Measurements from ENCODE around the gene APRT. TPM values are rescaled to one million over a fixed set of nuclear protein-coding genes. Genes with fewer than 3 reads are reported as not detected.
"Not testable (repeated sequence)": the region's sequence is repeated elsewhere in the genome, so short reads cannot be mapped to it uniquely, and the experiment has no call there.

Gene APRT
- polyA plus RNA-seq, 1 donor: 54.2 TPM

DNA sequence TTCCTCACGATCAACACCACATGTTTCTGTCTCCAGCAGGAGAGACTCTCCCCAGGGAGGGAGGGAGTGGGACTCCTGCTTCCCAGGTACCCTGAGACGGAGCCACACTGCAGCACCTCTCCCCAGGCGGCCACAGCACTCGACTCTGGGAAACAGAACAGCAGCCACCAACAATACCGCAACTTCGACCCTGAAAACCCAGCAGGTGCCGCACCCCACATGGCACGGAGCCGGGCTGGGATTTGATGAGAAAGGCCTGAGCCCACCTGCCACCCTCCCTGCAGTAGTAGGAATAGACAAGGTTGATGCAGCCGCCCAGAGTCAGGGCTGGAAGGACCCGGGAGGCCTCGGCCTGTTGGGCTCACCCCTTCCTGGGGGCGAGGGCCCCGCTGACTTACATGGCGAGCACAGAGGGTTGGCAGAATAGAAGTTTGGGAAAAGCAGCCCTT lies 30.6 kb upstream of the APRT start:
- DNase-seq (ENCODE audit: low read depth): no peak

DNA sequence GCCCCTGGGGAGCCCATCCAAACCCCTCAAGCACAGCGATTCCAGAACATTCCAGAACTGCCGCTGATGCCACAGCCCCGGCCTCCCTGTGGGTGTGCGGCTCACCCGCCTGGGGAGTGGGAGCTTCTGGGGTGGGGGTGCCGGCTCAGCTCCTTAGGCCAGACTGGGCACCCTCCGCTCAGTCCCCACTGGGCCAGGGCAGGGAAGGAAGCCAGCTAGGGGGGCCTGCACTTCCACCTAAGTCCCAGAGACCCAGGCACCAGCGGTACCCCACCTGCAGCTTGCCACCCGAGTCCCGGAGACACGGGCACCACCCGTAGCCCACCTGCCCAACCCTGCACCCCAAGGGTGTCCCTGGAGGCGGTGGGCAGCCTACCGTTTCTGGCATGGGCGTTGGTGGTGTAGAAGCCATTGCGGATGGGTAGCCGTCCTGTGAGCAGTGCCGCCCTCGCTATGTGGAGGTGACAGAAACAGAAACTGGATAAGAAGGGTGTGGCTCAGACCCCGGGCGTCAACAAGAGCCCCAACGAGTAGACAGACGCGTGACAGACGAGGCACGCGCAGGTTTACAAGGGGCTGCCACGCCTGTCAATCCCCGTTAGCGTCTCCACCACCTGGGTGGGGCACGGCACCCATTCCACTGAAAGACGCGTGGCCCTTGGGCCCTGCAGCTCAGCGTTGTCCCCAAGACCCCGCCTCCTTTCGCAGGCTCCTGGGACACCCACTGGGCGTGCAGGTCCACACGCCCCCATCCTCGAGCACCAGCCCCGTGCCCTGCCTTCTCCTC lies 30.0 kb upstream of the APRT start:
- DNase-seq (ENCODE audit: low read depth): no peak

DNA sequence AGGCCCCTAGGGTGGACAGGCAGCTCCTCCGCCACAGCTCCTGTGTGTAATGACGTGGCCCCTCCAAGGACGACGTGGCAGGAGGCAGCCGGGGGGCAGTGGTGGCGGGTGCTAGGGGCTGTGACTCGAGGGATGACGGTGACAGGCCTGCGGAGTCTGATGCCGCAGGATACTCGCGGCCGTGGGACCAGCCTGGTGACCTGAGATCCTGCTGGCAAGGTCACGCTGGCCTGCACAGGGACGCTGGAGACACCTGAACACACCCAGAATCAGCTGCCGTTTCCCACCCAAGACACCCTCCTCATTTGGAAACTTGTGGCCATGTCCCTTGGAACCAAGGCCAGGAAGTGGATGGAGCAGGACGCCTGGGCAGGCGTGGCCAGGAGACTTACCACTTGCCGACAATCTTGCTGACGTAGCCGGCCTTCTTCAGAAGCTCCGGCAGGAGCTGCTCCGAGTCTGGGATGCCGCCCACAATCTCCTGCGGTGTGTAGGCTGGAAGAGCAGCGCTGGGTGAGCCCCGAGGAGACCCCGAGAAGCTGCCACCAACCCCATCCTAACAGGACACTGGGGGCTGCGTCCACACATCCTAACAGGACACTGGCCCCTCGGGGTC lies 29.0 kb upstream of the APRT start:
- DNase-seq (ENCODE audit: low read depth): no peak

DNA sequence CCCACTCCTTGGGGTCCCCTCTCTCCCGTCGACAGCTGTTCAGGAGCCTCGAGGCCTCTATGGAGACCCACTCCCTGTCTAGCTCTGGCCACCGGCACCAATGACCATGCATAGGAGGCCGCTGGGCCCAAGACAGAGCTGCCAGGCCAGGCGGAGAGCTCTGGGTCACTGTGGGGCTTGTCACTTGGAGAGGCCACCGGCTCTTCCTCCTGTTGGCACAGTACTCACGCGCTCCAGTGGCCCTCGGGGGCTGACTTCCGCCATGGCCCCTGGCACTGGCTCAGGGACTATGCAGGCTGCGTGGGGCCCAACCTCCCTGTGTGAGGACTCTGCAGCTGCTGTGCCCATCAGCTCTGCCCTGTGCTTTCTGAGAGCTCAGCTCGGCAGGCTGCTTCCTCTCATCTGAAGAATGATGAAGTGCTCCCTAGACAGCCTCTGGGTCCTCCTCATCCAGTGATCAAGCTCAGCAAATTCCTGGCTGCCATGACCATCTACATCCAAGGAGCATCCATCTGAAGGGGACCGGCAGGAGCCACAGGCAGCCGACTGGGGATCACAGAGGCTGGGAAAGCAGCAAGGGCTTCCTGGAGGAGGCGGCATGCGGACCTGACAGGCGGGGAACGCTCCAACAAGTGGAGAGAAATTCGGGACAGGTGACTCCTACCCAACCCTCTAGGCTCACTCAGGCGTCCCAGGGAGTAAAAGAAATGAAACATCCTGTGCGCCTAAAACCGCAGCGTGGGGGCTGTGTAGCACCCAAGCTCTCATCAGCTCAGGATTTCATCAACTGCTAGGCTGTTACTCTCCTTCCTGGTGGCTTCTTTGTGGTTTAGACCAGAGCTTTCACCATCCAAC lies 28.2 kb upstream of the APRT start:
- no peak for DNase-seq (ENCODE audit: low read depth)

DNA sequence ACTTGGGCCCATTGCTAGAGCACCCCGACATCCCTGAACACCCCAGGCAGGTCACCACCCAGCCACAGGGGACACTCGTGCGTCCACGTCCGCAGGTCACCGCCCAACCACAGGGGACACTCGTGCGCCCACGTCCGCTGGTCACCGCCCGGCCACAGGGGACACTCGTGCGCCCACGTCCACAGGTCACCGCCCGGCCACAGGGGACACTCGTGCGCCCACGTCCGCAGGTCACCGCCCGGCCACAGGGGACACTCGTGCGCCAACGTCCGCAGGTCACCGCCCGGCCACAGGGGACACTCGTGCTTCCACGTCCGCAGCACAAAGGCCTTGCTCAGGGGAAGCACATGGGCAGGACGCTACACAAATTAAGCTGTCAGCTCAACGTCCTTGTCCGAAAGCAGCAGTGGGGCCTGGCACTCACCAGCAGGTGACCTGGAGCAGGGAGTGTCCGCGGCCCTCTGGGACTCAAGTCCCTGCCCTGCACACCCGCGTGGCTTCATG lies 27.4 kb upstream of the APRT start:
- DNase-seq (ENCODE audit: low read depth): no peak

DNA sequence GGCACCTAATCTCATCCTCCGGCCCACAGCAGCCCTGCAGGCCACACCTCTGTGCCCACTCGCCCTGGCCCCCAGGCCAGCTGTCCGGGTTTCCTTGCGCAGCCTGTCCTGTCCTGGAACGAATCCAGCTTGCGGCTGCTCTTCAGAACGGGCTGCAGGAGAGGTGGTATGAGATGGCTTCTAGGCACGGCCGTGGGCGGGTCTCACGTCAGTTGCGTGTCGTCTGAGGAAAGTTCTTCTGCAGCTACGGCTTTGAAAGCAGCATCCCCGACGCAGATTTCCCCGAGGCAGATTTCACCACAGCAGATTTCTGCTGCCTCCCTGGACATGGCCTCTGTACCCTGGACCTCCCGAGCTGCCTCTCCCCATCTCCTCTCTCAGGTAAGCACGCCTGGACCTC lies 26.8 kb upstream of the APRT start:
- no peak for DNase-seq (ENCODE audit: low read depth)

DNA sequence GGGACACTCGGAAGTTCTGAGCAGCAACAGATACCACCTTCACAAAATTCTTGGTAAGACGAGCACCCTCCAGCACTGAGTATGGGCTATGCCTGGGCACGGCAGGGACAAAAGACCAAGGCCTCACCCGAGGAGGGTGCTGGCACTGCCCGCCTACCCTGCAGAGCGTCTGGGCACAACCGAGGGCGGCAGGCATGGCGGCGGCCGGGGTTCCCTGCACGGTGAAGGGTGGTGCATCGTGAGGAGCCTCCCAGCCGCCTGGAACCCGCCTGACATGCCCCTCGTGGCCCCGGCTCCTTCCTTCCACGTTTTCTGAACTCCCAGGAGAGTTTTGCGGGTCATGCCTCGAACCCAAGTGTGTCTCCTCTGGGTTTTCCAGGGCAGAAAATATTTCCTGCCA lies 26.1 kb upstream of the APRT start:
- no peak for DNase-seq (ENCODE audit: low read depth)

DNA sequence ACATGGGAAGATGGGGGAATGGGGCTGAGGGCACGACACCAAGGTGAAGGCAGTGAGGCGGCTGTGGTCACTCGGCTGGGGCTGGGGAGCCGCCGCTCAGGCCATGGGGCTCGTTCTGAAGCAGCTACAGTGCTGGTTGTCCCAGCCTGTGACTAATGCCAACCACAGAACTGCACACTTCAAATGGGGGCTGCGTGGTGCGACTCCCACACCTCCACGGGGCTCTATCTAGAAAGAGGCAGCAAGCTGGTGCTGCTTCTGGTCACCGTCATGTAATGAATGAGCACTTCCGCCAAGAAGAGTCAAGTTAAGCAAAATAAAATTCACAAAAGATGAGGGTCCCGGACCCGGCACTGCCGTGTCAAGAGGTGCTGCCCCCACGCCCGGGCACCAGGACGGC lies 25.1 kb upstream of the APRT start:
- DNase-seq (ENCODE audit: low read depth): no peak

DNA sequence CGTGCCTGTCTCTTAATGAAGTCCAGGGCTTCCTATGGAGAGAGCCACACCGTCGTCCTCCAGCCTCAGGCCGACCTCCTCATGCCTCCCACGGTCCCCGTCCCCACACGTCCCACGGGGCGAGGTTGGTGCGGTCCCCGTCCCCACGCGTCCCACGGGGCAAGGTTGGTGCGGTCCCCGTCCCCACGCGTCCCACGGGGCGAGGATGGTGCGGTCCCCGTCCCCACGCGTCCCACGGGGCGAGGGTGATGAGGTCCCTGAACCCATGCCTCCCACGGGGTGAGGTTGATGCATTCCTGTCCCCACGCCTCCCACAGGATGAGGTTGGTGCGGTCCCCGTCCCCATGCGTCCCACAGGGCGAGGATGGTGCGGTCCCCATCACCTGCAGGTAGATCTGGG lies 24.1 kb upstream of the APRT start:
- no peak for DNase-seq (ENCODE audit: low read depth)

DNA sequence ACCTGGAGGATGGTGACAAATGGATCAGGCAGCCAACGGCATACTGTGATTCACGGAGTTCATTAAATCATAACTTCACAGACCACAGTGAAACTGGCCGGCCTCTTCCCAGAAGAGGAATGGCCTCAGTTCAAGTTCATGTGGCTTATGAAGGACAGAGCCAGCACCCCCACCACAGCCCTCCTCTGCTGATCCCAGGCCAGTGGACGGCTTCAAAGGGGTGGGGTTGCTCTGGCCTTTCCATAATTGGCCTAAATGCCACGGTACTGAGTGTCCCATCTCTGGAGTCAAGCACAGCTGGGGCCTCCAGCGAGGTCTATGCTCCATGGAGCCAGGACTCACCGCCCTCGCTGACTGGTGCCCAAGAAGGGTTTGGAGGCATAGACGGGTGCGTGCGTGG lies 23.7 kb upstream of the APRT start:
- no peak for DNase-seq (ENCODE audit: low read depth)

DNA sequence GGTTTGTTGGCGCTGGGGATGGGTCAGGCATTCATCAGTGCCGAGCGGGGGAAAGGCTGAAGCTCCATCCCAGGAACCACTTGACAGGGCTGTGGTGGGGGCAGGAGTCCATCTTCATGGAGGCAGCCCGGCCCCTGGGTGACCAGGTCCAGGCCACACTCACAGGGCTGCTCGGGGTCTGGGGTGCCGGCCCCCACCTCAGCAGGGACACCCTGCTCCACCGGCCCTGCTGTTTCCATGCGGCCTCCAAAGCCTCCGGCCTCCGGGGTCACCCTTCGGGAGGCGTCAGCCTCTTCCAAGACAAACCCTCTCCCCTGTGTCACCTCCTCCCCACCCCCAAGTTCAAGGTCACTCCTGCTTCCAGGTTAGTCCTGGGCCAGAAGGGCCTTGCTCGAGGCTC lies 22.9 kb upstream of the APRT start:
- no peak for DNase-seq (ENCODE audit: low read depth)

DNA sequence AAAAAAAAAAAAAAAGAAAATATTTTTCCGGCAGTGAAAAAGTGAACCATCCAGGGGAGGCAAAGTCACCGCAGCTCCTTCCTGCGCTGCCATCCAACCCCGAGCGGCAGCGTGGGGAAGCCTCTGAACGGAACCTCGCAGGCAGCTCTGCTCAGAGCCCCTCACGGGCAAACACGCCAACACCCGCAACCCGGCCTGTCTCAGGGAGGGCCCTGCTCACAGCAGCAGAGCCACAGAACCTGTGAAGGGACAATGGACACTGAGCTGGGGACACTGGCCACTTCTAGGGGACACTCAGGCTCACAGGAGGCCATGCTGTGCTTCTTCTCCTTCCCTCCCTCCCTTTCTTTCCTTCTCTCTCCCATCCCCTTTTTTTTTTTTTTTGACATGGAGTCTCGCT lies 21.4 kb upstream of the APRT start:
- no peak for DNase-seq (ENCODE audit: low read depth)

DNA sequence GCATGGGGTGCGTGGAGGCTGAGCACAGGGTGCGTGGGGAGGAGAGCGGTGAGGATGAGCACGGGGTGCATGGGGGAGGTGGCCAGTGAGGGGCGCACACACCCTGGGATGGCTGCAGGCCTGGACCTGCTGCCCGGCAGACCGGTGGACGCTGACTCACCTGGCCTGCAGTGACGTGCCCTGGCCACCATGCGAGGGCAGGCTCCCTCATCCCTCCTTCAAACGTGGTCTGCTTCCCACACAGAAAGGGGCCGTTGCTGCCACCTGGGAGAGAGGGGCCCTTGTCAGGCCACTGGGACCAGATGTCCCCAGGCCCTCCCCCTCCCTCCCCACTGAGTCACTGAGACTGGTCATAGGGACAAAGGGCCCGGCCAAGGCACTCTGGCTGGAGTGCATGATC lies 20.1 kb upstream of the APRT start:
- DNase-seq (ENCODE audit: low read depth): no peak

DNA sequence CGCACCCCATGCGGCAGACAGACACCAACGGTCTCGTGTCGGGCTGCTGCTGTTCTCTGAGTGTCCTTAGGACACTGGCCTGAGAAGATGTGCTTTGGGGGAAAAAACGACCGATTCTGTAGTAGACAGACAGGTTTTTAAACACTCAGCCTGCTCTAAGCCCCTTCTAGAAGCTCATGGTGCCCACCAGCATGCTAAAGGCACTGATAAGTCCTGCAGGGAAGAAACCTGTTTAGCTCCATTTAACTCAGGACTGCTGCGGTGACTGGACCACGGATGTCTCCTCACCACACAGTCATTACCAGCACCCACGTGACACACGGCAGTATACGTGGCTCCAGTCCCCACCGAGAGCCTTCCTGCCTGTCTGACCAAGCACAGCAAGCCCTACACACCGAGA lies 19.1 kb upstream of the APRT start:
- no peak for DNase-seq (ENCODE audit: low read depth)

DNA sequence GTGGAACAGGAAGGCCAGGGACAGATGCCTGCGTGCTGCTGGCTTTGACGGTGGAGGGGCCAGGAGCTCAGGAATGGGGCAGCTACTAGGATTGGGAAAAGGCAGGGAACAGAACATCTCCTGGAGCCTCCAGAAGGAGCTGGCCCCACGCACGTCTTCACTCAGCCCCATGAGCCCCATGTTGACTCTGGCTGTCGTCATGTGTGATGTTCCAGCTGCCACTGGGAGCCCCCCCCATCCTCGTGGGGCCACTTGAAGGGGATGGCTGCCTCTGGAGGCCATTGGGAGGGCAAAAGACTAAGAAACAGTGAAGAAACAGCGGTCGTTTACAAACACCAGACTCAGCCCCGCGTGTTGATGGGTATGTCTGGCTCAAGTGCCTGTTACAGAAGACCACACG lies 18.5 kb upstream of the APRT start:
- DNase-seq (ENCODE audit: low read depth): no peak

DNA sequence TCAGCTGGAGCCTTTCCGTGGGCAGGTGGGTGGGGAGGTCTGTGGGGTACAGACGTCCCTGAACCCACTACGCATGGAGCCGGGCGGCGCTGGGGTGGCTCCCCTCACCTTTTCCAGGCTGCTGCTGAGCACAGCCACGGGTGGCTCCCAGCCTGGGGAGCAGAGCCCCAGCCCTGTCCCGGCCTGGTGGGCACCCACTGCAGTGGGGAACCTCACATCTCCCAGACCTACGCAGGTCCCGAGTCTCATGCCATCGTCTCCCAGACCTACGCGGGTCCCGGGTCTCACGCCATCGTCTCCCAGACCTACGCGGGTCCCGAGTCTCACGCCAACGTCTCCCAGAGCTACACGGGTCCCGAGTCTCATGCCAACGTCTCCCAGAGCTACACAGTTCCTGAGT lies 17.0 kb upstream of the APRT start:
- DNase-seq (ENCODE audit: low read depth): no peak

DNA sequence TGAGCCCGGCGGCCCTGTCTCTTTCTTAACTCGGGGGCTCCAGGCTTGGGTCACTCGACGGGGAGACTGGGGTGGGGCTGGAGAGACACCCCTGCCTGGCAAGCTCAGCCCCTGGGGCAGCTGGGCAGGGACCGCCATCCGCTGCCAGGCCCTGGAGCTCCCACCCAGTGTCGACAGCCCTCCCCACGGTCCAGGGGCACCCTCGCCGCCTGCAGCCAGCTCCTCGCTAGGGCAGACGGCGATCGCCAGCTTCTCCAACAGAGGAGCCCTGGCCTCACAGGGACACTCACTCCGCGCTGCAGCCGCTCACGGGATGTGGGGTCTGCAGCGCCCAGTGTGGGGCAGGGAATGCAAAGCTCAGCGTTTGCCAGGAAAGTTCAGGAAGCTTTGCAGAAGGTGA lies 16.0 kb upstream of the APRT start:
- no peak for DNase-seq (ENCODE audit: low read depth)

DNA sequence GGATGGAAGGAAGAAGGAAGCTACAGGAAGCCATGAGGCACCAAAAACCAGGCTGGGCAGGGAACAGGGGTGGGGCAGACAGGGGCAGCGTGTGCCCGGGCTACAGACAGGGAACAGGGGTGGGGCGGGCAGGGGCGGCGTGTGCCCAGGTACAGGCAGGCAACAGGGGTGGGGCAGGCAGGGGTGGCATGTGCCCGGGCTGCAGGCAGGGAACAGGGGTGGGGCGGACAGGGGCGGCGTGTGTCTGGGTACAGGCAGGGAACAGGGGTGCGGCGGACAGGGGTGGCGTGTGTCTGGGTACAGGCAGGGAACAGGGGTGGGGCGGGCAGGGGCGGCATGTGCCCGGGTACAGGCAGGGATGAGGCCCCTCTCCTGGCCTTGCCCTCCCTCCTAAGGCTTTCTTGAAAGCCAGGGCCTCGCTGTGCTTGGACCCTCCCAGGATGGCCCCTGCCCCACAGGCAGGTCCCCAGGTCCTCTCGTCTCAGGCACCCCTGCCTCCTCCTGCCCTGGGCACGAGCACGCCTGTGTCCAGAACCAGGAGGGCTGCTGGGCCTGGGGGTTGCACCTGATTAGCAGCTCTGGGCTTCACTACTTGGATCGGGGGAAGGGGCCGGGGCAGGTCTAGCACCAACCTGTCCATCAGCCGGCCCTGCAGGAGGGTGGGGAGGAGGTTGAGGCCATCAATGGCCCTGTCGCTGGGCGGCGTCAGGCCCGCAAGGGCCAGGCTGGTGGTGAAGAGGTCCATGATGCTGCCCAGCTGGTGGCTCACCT lies 14.5 kb upstream of the APRT start:
- DNase-seq (ENCODE audit: low read depth): no peak

DNA sequence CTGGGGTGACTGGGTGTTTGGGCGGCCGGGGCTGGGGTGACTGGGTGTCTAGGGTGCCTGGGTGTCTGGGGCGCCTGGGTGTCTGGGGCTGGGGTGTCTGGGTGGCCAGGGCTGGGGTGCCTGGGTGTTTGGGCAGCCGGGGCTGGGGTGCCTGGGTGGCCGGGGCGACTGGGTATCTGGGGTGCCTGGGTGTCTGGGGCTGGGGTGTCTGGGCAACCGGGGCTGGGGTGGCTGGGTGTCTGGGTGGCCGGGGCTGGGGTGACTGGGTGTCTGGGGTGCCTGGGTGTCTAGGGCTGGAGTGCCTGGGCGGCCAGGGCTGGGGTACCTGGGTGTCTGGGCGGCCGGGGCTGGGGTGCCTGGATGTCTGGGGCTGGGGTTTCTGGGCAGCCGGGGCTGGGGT lies 13.4 kb upstream of the APRT start:
- no peak for DNase-seq (ENCODE audit: low read depth)

DNA sequence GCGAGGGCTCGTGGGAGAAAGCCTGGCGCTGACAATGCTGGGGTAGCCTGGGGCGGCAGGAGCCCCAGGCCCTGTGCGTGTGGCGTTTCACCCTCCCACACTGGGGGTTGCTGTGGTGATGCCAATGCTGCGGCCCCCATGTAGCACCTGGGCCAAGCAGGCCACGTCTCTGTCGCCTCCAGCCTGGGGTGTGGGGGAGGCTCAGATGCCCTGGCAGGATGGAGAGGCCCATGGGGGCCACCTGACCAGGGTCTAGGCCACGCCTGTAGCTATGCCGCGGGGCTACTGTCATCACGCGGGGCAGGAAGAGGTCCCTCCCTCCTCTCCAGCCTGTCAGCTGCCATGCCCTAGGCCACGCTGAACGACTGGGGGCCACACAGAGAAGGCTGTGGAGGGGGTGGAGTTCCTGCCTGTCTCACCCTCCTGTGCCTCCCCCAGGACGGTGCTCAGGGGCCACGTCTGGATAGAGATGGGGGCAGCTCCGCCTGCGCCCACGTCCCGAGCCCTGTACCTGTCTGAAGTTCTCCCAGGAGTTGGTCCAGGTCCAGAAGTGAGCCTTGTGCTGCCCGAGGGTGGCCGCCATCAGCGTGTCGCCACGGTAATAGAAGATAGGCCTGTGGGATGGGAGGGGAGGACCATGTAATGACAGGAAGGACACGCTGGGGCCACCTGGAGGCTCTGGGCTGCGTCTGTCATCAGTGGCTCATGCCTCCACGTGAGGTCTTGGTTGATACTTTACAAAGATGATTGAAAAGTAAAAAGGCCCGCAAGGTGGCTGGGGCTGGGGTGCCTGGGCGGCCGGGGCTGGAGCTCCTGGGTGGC lies 12.7 kb upstream of the APRT start:
- no peak for DNase-seq (ENCODE audit: low read depth)

DNA sequence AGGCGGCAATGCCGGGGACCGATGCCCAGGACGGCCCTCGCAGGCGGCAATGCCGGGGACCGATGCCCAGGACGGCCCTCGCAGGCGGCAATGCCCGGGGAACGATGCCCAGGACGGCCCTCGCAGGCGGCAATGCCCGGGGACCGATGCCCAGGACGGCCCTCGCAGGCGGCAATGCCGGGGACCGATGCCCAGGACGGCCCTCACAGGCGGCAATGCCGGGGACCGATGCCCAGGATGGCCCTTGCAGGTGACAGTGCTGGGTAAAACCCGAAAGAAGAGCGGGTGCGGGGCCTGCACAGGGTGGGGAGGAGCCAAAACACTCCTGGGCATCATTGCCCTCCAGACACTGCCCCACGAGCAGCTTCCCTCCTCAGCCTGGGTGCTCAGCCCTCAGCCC lies 11.9 kb upstream of the APRT start:
- not testable (repeated sequence) for DNase-seq (ENCODE audit: low read depth)

All from forelimb muscle (tissue), 1 donor.